Stimulated activated CD4-positive, alpha-beta T cell treated with anti-CD3 and anti-CD28 coated beads, Interleukin-4, amount 100 ng/mL, for 24 hours (primary cell): Measurements from ENCODE around the gene MOXD1.
"Not testable (repeated sequence)": the region's sequence is repeated elsewhere in the genome, so short reads cannot be mapped to it uniquely, and the experiment has no call there.

Experiments used
- DNase-seq: peaks from one replicate; pipeline ENCODE4 v3.0.0-alpha.2; 2020

Gene MOXD1

DNA sequence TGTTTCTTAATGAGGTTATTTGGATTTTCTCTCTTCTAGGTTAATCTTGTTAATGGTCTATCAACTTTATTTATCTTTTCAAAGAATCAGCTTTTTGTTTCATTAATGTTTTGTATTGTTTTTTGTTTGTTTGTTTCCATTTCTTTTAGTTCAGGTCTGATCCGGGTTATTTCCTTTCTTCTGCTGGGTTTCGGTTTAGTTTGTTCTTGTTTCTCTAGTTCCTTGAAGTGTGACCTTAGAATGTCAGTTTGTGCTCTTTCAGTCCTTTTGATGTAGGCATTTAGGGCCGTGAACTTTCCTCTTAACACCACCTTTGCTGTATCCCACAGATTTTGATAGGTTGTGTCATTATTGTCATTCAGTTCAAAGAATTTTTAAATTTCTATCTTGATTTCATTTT lies 49.3 kb downstream of the MOXD1 start:
- not testable (repeated sequence) for DNase-seq

DNA sequence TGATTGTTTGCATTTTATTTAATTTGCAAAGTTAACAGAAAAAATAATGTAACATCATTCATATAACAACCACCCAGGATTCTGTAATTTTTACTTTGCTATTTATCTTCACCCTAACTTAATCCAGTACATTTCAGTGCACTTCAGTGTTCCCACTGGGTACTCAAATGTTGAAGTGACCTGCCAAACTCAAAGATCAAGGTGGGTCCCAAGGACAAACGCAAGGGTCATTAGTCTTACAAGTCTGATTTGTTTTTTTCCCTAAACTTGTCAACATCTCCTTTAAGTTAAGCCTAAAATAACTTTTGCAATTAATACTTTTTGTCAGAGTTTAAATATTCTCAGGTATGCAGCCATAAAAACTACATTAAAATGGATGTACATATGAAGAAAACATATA lies 53.0 kb downstream of the MOXD1 start:
- DNase-seq, result no peak

DNA sequence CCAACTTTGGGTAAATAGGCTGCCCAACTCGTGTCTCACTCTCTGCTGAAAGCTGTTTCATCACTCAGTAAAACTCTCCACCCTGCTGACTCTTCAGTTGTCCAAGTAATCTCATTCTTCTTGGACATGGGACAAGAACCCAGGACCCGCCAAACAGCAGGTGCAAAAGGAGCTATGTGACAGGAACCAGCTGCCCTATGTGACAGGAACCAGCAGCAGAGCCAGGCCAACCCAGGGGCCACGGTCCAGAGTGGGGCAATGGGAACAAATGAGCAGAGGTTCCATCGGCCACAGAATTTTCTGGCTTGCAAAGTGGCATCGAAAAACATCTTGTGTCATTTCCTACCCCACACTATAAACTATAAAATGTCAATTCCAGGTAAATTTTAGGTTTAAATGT lies 56.5 kb downstream of the MOXD1 start:
- no peak for DNase-seq

DNA sequence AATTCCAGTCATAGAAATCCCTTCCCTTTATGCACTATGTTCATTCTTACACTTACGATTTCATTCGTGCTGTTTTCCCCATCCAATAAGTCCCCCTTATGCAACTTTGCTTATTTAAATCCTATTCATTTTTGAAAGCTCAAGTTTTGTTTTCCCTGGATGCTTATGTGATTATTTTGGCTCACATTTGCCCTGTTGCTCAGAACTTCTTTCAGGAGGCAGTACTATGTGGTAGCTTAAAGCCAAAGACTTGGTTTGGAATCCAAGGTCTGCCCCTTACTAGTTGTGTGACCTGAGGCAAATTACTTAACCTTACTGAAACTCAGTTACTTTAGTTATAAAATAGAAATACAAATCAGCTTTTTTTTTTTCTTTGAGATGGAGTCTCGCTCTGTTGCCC lies 59.6 kb downstream of the MOXD1 start:
- DNase-seq, result no peak

DNA sequence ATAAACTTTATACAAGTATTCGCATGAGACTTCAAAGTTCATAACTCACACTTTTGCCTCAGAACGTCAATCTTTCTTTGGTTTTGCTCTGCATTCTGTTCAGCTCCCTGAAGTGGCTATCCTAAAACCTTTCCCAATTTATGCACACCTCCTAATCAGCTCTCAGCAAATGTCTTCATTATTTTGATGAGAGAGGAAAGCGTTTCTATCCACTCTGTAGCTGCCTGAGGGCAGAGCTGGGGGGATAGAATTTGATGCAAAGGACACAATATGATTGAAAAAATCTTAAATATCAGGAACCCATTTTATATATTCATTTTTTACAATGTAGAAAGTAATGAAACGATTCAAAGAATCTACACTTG lies 66.8 kb downstream of the MOXD1 start:
- DNase-seq, result no peak

DNA sequence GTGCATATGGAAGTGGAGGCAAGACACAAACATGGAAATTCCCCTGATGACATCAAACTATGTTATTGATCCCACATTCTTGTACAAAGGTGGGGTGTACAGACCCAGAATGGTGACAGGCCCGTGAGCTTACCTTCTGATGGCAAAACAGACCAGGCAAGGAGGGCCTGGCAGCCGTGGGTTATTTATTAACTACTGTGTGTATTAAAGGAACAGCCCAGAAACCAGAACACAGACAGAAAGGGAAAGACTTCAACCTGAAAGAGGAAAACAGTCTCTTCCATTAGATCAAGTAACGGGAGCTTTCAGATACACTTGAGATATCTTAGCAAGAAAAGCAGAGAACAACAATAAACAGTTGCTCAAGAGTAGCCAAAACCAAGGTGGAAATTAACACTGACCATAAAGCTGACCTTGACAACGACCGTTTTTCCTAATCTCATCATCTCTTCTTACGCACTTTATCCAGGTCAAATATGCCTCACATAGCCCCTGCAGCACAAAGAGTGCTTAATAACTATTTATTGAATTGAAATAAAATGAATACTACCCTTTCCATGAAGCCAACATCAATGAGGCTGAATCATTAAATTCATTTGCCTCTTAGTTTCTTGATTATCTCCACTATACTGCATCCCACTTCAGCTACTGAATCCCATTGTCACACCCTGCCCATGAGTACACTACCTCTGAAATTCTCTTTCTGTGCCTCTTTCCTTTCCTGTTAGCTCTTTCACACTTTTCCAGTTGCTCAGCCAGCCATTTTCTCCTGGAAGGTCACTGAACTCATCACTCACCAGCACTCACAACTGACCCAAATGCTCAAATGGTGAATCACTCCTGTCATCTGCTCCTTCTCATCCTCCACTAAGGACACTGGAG lies 67.4 kb downstream of the MOXD1 start:
- DNase-seq, result no peak

DNA sequence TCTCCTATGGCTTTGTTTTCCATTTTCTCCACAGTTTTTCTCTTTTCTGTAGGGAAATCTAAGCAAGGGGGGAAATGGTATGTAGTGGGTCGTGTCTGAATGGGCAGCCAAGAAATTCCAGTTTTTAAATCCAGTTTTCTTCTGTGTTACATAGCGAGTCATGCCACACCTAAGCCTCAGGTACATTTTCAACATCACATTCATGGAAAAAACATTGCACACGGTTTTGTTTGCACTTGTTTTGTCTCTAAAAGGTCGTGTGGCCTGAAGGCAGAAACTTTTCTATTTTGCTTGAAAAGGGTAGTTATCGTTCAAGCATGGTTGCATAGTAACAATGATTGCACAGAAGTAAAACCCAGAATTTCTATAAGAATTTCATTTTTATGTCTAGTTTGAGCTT lies 70.5 kb downstream of the MOXD1 start:
- DNase-seq, result no peak

DNA sequence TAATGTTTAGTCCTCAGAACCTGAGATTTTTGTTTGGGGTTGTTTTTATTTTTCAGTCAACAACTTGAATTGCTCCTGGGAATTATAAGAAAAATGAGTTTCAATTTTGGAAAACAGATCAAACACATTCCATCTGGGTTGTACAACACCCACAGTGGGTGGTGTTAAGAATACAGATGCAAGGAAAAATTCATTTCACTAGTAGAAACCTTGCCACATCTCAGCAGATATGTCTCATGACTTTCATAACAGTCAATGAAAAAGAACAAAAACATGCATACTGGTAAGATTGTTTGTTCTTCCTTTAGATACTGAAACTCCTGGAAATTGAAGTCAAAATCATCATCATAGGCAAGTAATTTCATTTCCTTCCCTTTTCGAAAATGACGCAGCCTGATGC lies 78.9 kb downstream of the MOXD1 start:
- no peak for DNase-seq

DNA sequence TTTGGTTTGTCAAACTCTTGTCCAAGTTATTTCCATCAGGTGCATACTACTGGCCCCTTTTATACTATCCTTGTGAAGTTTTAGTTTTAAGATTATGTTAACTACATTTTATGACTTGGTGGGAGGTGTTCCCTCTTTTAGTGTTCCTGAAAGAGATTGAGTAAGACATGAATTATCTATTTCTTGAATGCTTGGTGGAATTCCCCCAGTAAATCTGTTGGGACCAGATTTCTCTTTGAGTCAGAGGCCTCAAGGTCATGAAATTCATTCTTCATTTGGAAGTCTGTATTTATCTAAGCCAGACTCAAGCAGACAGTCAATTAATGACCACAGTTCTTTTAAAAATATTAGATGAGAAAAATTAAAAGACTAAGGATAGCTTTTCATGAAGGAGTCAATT lies 81.3 kb downstream of the MOXD1 start:
- no peak for DNase-seq

DNA sequence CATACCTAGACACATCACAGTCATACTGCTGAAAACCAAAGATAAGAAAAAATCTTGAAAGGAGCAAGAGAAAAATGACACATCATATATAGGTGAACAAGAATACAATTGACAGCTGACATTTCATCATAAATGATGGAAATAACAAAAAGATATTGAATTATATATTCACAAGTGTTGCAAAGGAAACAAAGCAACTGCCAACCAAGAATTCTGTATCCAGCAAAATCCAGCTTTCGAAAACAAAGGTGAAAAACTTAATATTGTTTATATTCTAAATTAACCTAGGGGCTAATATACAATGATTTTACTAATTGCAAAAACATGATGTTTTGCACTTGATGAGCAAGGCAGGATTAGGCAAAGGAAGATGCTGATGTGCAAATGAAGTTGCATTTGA lies 84.3 kb downstream of the MOXD1 start:
- no peak for DNase-seq

DNA sequence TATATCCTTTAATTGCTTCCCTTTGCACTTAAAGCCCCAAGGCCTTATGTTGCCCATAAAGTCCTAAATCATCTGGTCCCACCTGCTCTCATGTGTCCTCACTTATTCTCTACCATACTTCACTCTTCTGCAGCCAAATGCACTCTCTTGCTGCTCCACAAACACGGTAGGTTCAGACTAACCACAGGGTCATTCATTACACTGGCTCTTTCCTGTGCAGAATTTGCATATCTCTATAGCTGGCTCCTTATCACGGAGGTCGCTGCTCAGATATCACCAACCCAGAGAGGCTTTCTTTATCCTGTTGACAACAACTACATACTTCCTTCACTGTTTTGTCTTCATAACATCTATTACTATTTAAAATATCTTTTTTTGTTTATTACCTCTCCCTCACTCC lies 86.8 kb downstream of the MOXD1 start:
- no peak for DNase-seq

DNA sequence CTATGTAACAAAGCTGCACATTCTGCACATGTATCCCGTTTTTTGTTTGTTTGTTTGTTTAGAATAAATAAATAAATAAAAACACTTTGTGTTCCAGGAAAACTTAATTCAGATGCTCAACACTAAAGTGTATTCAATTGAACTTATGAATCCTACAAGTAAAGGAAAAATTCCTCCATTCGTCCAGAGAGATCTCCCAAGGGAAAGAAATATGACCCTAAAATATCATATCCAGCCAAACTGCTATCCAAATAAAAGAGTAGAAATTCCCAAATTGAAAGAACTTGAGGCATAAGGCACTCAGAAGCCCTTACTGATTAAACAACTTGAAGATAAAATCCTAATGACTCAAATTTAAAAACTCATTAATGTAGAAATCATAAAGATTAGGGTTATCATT lies 90.4 kb downstream of the MOXD1 start:
- no peak for DNase-seq

DNA sequence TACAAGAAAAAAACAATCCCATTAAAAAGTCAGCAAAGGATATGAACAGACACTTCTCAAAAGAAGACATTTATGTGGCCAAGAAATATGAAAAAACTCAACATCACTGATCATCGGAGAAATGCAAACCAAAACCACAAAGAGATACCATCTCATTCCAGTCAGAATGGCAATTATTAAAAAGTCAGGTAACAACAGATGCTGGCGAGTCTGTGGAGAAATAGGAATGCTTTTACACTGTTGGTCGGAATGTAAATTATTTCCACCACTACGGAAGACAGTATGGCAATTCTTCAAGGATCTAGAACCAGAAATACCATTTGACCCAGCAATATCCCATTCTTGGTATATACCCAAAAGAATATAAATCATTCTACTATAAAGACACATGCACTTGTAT lies 91.1 kb downstream of the MOXD1 start:
- not testable (repeated sequence) for DNase-seq

DNA sequence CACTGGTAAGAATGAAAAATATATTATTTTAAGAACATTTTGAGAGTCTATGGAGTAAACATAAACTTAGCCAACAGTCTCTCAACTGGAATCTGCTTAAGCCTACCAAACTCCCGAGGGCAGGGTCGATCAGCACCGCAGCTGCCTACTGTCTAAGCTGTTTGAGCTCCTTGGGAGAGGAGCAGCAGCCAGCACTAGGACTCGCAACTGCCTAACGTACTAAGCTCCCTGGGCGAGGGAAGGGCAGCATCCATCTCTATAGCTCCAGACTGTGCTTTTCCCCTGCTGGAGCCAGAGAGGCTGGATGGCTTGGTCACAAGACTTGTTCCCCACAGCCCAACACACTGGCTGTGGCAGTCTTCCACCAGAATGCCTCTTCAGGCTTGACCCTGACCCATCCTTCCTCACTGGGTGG lies 96.4 kb downstream of the MOXD1 start:
- no peak for DNase-seq

DNA sequence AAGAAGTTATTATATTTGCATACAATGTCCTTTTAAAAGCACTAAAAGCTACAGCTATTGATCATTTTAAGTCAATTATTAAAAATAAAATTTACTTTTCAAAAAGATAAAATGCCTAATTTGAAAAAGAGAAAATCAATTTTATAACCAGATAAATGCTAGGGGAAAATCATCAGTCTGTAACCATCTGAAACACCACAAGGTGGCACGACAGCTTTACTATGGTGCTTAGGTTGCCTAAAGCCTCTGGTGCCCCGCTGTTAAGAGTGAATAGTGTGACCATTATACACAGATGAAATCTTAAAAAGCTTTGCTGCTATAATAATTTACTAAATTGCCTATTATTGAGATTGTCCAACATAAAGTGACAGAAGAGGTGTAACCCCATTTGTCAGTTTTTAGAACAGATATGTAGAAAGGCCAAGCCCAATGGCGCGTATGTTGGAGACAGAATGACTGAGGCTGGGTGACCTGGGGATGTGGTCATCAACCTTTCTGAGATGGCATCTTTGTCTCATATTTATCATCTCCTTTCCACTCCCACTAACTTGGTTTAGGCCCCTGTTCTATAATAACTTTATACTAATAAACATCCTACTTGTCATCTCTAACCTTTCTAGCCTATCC lies 100.8 kb downstream of the MOXD1 start:
- DNase-seq, result peak; percentile 9

DNA sequence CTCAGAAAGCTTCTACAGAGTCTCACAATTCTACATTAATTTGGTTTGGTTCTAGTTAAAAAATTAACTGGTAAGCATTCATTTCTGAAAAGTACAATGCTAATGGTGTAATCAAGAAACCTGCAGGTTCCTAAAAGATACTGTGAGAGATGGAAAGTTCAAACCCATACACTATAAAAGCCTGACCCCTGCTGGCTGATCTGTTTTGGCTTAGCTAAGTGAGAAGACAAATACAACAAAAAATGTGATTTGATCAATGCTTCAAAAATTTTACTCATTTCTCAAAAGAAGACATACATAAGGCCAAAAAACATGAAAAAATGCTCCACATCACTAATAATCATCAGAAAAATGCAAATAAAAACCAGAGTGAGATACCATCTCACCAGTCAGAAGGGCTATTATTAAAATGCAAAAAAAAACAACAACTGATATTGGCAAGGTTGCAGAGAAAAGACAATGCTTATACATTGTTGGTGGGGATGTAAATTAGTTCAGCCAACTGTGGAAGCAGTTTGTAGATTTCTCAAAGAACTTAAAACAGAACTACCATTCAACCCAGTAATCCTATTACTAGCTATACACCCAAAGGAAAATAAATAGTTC lies 102.8 kb downstream of the MOXD1 start:
- DNase-seq, result peak; percentile 35

DNA sequence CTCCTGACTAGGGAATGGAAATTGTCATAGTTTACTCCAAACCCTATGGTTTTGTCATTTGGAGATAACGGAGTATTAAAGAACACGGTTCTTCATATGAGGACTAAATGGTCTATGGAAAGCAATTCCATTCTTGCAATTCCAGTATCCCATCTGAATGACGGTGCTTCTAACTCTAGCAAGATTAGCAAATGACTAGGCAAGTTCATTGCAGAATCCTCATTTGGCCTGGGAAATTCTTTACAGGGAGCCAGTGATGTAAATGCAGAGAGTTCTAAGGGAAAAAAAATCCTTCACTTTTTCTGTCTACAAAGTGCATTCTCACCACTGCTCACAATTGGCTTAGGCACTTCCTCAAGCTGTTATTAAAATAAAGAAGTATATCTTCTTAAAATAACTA lies 111.5 kb downstream of the MOXD1 start:
- no peak for DNase-seq

DNA sequence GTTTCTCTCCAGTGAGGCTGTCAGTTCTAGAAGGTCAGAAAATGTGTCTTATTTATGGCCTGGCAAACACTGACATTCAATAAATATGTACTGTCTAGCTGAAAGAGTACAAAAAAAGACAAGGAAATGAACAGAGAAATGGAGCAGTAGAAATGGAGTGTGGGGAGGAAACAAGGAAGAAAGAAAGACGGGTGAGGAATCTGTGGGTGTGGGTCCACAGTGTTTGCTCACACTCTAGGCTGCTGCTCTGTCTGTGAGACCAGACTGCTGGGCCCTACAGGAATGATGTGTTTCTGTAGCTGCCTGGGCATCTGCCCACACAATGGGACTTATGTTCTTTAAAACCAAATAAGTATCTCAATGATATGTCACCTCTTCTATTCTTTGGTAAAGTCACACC lies 114.2 kb downstream of the MOXD1 start:
- no peak for DNase-seq

DNA sequence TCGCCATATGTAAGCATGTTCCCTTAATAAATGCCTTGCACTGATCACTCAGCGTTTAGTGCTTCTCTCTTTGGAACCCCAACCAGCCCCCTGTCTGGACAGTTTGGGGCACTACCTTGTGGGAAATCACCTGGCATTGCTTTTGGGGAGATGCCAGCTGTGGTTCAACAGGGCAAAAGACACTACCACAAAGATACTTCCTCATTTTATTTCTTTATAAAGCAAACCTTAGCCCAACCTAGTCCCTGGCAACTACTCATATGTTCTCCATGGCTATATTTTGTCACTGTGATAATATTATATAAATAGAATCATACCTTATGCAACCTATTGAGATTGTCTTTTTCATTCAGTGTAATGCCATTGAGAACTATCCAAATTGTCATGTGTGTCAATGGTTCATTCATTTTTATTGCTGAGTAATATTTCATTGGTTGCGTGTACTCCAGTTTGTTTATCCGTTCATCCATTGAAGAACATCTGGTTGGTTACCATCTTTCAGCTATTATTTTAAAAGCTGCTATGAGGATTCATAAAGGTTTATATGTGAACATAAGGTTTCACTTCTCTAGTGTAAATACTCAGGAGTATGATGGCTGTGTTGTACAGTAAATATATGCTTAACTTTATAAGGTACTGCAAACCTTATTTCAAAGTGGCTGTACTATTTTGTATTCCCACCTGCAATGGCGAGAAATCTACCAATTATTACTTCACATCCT lies 114.8 kb downstream of the MOXD1 start:
- no peak for DNase-seq

DNA sequence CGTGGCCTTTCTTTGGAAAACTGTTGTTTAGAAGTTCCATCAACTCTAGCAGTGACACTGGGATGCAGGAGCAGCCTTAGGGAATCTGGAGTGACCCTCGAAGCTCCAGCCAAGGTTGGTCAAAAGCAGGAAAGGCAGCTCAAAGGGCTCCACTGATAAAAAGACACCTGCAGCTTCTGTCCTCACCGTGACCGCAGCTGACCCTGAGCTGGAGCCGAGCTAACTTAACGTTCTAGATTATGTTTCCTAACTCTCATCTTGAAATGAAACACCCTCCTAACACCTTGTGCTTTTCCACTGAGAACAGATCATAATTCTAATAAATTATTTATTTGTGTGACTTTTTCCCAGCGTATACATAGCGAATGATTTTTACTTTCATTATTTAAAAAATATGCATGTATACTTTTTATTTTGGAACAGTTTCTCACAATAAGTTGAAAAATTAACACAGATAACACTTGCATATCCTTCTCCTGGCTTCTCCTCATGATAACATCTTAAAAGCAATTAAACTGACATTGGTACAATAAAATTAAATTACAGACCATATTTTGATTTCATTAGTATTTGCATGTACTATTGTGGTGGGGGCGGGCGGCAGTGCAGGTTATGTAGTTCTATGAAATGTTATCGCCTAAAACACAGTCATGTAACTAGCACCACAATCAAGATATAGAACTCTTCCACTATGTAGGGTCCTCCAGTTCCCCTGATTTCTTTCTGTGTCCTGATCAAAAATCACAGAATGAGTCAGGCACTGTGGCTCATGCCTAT lies 116.1 kb downstream of the MOXD1 start:
- DNase-seq, result no peak

DNA sequence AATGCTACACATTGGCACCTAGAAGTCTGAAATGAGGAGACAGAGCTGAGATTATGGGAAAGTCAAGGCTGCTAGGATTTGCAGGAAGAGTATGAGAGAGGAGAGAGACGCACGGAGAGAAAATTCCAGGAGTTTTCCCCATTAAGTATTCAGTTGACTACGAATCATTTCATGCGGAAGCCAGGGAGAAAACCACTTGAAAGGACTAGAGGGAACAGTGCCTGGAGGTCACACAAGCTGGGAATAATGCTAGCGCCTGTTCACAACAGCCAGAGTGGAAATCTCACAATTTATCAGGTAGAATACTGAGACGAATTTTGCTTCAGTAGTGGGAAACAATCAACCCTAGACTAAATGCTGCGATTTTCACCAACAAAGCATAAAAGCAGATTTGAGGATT lies 118.6 kb downstream of the MOXD1 start:
- no peak for DNase-seq

DNA sequence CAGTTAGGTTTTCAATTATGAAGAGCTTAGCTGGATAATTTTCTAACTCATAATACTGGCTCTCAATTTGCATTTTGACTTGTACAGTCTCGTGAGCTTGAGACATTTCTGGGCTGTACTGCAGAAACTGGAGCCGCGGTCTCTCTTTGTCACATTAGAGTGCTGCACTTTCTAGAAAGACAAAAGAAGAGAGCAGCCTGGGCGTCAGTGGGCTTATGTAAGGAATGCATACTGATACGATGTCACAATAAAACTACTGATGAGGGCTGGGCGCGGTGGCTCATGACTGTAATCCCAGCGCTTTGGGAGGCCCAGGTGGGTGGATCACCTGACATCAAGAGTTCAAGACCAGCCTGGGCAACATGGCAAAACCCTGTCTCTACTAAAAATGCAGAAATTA lies 120.8 kb downstream of the MOXD1 start:
- DNase-seq, result no peak

DNA sequence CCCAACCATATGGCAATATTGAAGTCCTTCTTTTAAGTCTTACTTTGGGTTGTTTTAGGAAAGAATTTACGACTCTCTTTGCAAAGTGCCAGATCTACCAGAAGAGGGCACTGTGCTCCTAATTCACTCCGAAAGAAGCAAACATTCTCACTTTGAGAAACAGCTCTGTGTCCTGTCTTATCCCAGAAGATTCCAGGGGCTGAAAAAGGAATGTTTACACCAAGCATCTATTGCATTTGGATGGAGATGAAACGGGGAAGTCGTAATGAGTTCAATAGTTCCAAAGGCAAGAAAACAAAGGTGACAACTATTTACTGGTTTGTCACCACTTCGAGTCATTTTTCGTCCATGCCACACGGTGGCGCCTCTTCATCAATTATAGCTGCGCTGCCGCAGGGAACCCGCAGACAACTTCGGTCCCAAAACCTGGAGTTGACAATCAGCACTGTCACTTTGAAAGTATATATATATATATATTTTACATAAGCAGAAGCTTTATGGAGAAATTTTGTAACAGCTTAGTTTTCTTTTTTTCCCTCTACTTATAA lies 121.6 kb downstream of the MOXD1 start:
- peak; percentile 73 for DNase-seq
